Stimulated activated CD8-positive, alpha-beta memory T cell treated with anti-CD3 and anti-CD28 coated beads, Interleukin-7, amount 100 ng/mL, for 4 hours (primary cell): Measurements from ENCODE around the gene L3HYPDH.
"Not testable (repeated sequence)": the region's sequence is repeated elsewhere in the genome, so short reads cannot be mapped to it uniquely, and the experiment has no call there.

ENCODE experiments used
- DNase-seq, 2 donors: peaks; one replicate each; pipeline ENCODE4 v3.0.0-alpha.2; 2020; ENCODE audit warnings: low read depth in 2 of 2

Gene L3HYPDH

GRCh38 chr14:59478540-59478939 lies 5.7 kb downstream of the L3HYPDH start:
- no peak for DNase-seq

- no peak for DNase-seq
Measured at GRCh38 chr14:59475709-59476108, 8.5 kb downstream of the L3HYPDH start.

DNA sequence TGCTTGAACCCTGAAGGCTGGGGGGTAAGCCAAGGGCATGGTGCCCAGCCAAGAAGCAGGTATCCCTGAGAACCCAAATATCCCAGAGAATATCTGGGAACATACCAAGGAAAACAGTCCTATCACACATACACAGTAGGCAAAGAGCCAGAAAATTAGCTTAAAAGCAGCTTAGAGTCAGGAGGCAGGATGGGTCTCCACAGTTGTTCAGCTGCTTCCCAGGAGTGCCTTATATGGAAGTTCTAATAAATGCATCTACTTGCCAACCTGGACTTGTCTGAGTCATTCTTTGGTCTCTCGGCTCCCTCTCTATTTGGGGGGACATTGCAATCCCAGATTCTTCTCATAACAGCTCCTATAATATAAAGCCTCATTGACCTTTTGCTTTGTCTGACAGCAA lies 10.0 kb downstream of the L3HYPDH start:
- DNase-seq, result no peak

- peak in 1 of 2 donors; percentile 40 for DNase-seq
Measured at GRCh38 chr14:59465316-59466135, 18.7 kb downstream of the L3HYPDH start, which contains the start of gene GPR135. TSS of gene GPR135 (minus strand) at chr14:59465380. CDS start at chr14:59465226, 154 bp downstream.

GRCh38 chr14:59464486-59465315 lies 19.5 kb downstream of the L3HYPDH start:
- DNase-seq, result peak in 1 of 2 donors; percentile 54

DNA sequence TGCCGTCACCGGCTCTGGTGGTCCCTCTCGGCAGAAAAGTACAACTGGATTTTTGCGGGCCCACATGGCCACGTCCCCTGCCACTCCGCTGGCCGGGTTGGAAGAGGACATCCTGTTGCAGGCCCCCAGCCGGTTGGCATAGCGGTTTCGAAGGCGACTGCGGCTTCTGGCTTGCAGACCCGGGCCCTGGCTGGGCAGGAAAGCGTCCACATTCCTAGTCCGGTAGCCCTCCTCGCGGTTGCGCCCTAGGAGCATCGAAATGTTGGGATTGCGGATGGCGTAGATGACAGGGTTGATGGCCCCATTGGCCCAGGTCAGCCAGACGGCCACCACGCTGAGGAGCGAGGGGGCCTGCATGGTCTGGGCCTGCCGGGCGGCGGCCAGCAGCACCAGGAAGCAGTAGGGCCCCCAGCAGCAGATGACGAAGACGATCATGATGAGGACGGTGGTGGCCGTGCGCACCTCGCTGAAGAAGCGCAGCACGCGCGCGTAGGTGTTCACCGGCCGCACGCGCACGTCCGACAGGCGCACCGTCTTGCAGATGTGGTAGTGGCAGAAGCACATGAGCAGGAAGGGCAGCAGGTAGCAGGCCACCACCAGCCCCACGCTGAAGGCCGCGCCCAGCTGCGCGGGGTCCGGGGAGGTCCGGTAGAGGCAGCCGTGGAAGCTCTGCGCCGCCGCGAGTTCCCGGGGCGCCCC lies 20.3 kb downstream of the L3HYPDH start:
- DNase-seq, result peak in 1 of 2 donors; percentile 7

- DNase-seq, result no peak
Measured at GRCh38 chr14:59461891-59462290, 22.3 kb downstream of the L3HYPDH start.

GRCh38 chr14:59460378-59460777 lies 23.8 kb downstream of the L3HYPDH start:
- DNase-seq, result no peak

GRCh38 chr14:59458486-59458885 lies 25.7 kb downstream of the L3HYPDH start:
- no peak for DNase-seq

GRCh38 chr14:59455411-59455810 lies 28.8 kb downstream of the L3HYPDH start:
- no peak for DNase-seq

DNA sequence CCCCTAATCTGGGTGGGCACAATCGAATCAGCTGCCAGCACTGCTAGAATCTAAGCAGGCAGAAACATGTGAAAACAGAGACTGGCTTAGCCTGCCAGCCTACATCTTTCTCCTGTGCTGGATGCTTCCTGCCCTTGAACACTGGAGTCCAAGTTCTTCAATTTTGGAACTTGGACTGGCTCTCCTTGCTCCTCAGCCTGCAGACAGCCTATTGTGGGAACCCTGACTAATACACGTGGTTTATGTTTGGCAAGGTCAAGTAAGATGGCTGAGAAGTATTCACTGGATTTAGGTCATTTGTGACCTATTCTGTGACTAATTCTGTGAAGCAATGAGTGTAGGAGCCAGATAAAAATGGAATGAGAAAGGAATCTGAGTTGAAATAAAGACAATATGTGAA lies 30.1 kb downstream of the L3HYPDH start:
- no peak for DNase-seq

DNA sequence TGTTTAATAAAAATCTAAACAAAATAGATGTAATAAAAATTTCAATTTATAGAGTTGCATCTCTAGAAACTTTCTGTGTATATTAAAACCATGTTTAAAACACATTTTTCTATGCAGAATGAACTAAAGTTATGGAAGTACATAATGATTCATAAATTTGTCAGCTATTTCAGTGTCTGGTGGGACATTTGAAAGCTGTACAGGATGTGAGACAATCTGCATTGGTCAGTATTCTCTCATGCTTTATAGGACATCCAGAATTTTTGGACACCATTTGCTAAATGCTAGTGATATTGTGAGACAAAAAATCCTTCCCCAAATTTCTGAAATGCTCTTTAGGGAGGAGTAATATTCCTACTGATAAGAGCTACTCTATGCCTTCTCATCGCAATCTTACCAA lies 32.4 kb downstream of the L3HYPDH start:
- no peak for DNase-seq

- no peak for DNase-seq
Measured at GRCh38 chr14:59450716-59451115, 33.5 kb downstream of the L3HYPDH start.

- not testable (repeated sequence) for DNase-seq
Measured at GRCh38 chr14:59448673-59449072, 35.5 kb downstream of the L3HYPDH start.

- no peak for DNase-seq
Measured at GRCh38 chr14:59439256-59439965, 44.8 kb downstream of the L3HYPDH start.

- no peak for DNase-seq
Measured at GRCh38 chr14:59438195-59438647, 46.0 kb downstream of the L3HYPDH start.

DNA sequence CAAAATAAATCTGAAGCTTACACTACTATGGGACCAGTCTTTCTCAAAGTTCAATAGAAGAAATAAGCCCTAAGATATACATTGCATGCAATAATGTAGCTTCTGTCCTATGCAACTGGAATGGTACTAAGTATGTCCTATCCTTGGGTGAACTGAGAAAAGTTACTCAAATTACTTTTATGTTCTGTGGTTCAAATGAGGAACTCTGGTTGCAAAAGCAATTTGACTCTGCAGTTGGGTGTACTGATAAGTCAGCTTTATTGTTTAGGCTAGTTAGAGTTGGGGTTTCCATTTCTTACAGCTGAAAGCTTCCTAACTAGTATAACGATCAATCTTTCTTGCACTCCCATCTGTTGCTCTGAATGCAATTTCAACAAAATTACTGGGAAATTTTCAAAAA lies 48.2 kb downstream of the L3HYPDH start:
- DNase-seq, result no peak

- DNase-seq, result no peak
Measured at GRCh38 chr14:59435101-59435500, 49.1 kb downstream of the L3HYPDH start.

- DNase-seq, result no peak
Measured at GRCh38 chr14:59429790-59430189, 54.4 kb downstream of the L3HYPDH start.

DNA sequence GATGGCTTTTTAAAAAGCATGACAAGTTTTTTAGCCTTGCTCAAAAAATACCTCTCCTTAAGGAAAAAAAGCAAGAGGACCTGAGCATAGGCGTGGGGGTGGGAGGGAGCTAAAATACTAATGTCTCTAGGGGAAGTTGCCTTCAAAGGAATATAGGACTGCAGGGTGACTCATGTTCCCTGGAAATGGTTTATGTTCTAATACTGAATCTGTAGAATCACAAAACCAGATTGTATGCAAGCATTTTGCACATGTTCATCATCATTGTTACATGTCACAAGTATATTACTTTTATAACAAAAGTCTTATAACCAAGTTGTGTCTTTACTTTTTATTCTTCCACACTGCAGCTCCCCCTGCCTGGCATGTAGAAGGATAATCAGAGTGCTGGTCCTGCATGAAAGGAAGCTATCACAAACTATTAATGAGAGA lies 55.6 kb downstream of the L3HYPDH start:
- DNase-seq, result no peak
